WTC11 (cell line): ENCODE data around the gene RNF214. TPM values are rescaled to one million over a fixed set of nuclear protein-coding genes. Genes with fewer than 3 reads are reported as not detected.
A peak's percentile ranks its signal among the peaks of the same experiment; 100 is the strongest.

Source experiments
- ATAC-seq: fragments of 200-7000 bp; cut with Tn5 transposase; 2 replicates; pipeline ENCODE4 v1.10.0; 2021; ENCODE audit warnings: mild to moderate bottlenecking, moderate library complexity
- CTCF ChIA-PET: fragments of 300-600 bp; sonication (Branson Sonifier 250); formaldehyde crosslinking; loops from one replicate; lab custom pipeline; 2021; ENCODE audit warnings: antibody characterized with exemption; lab: Charles Lee
- POLR2A ChIA-PET: fragments of 350-600 bp; sonication (Branson Sonifier 250); formaldehyde crosslinking; loops from one replicate; lab custom pipeline; 2021; ENCODE audit warnings: antibody characterized with exemption; lab: Charles Lee
- DNase-seq: peaks from one replicate; pipeline ENCODE4 v3.0.0; 2021; ENCODE audit warnings: low spot score
- H3K27ac Mint-ChIP-seq: 2 replicates; pipeline ENCODE4 v1.8.0; 2021; ENCODE audit warnings: mixed read lengths
- H3K27me3 Mint-ChIP-seq: 2 replicates; pipeline ENCODE4 v1.8.0; 2021; ENCODE audit warnings: low read depth, mild to moderate bottlenecking, moderate library complexity, mixed read lengths
- H3K36me3 Mint-ChIP-seq: 2 replicates; pipeline ENCODE4 v1.8.0; 2021; ENCODE audit warnings: mixed read lengths
- H3K4me1 Mint-ChIP-seq: 2 replicates; pipeline ENCODE4 v1.8.0; 2022; ENCODE audit warnings: mixed read lengths
- H3K4me3 Mint-ChIP-seq: 2 replicates; pipeline ENCODE4 v1.8.0; 2021; ENCODE audit warnings: mild to moderate bottlenecking, moderate library complexity, mixed read lengths
- H3K9me3 Mint-ChIP-seq: 2 replicates; pipeline ENCODE4 v1.8.0; 2021; ENCODE audit warnings: mixed read lengths
- CREM ChIP-seq: sonication (generic); formaldehyde crosslinking; IDR thresholded peaks from 2 replicates; pipeline ENCODE4 v1.8.1; 2022; ENCODE audit warnings: mild to moderate bottlenecking, missing genetic modification reagents, moderate library complexity
- ELF4 ChIP-seq: sonication (generic); formaldehyde crosslinking; IDR thresholded peaks from 2 replicates; pipeline ENCODE4 v1.8.1; 2022; ENCODE audit warnings: low read depth, mild to moderate bottlenecking, moderate library complexity, missing genetic modification reagents
- EMX1 ChIP-seq: fragments of 250-450 bp; sonication (Bioruptor Pico); IDR thresholded peaks from 2 replicates; pipeline ENCODE4 v1.8.0; 2021; ENCODE audit warnings: mild to moderate bottlenecking
- IRF1 ChIP-seq: sonication (generic); formaldehyde crosslinking; IDR thresholded peaks from 2 replicates; pipeline ENCODE4 v1.8.0; 2023; ENCODE audit warnings: missing genetic modification reagents
- MXD4 ChIP-seq: fragments of 250-450 bp; sonication (Bioruptor Pico); IDR thresholded peaks from 2 replicates; pipeline ENCODE4 v1.8.0; 2021; ENCODE audit warnings: mild to moderate bottlenecking, moderate library complexity, borderline replicate concordance
- NFATC4 ChIP-seq: fragments of 250-450 bp; sonication (Bioruptor Pico); IDR thresholded peaks from 2 replicates; pipeline ENCODE4 v1.9.0; 2021; ENCODE audit warnings: mild to moderate bottlenecking
- NFE2L1 ChIP-seq: sonication (generic); formaldehyde crosslinking; IDR thresholded peaks from 2 replicates; pipeline ENCODE4 v1.8.1; 2023; ENCODE audit warnings: missing genetic modification reagents
- RORB ChIP-seq: fragments of 250-450 bp; sonication (Bioruptor Pico); IDR thresholded peaks from 2 replicates; pipeline ENCODE4 v1.9.0; 2021; ENCODE audit warnings: mild to moderate bottlenecking
- TEAD1 ChIP-seq: sonication (generic); formaldehyde crosslinking; IDR thresholded peaks from 2 replicates; pipeline ENCODE4 v1.8.0; 2022; ENCODE audit warnings: mild to moderate bottlenecking, missing genetic modification reagents
- TP53 ChIP-seq: sonication (generic); formaldehyde crosslinking; IDR thresholded peaks from 2 replicates; pipeline ENCODE4 v1.8.1; 2023; ENCODE audit warnings: mild to moderate bottlenecking, missing genetic modification reagents
- total RNA-seq: library from RNA; stranded (reverse); gene quantifications from 3 replicates; pipeline ENCODE4 v1.2.3, GENCODE V29; 2021
- TF ChIP-seq, protein P1 (sequence below): sonication (generic); formaldehyde crosslinking; IDR thresholded peaks from 2 replicates; pipeline ENCODE4 v1.8.0; 2022; ENCODE audit warnings: mild to moderate bottlenecking, missing genetic modification reagents
- TF ChIP-seq, protein P2 (sequence below): fragments of 250-450 bp; sonication (Bioruptor Pico); IDR thresholded peaks from 2 replicates; pipeline ENCODE4 v2.1.2; 2022; ENCODE audit warnings: mild to moderate bottlenecking, moderate library complexity
- TF ChIP-seq, protein P3 (sequence below): sonication (generic); formaldehyde crosslinking; IDR thresholded peaks from 2 replicates; pipeline ENCODE4 v1.8.0; 2022; ENCODE audit warnings: missing genetic modification reagents
- TF ChIP-seq, protein P4 (sequence below): sonication (generic); formaldehyde crosslinking; IDR thresholded peaks from 2 replicates; pipeline ENCODE4 v1.8.1; 2023; ENCODE audit warnings: mild to moderate bottlenecking, missing genetic modification reagents
- TF ChIP-seq, protein P5 (sequence below): sonication (generic); formaldehyde crosslinking; IDR thresholded peaks from 2 replicates; pipeline ENCODE4 v1.8.0; 2022; ENCODE audit warnings: mild to moderate bottlenecking, missing genetic modification reagents

Gene RNF214
- total RNA-seq, 1 experiment from 2014 or later, result 35.4 TPM

- no peaks in the 10 kb centered on the region for H3K9me3 Mint-ChIP-seq
- H3K4me3 Mint-ChIP-seq, result no peak overlapping the region
- no peaks in the 10 kb centered on the region; the same call in 1 of the 2 replicates for H3K27me3 Mint-ChIP-seq
- DNase-seq (no peak), ATAC-seq (no peak)
- TF ChIP-seq, protein P1, sequence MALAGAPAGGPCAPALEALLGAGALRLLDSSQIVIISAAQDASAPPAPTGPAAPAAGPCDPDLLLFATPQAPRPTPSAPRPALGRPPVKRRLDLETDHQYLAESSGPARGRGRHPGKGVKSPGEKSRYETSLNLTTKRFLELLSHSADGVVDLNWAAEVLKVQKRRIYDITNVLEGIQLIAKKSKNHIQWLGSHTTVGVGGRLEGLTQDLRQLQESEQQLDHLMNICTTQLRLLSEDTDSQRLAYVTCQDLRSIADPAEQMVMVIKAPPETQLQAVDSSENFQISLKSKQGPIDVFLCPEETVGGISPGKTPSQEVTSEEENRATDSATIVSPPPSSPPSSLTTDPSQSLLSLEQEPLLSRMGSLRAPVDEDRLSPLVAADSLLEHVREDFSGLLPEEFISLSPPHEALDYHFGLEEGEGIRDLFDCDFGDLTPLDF (CRISPR knock-in tag), result no peak
- TF ChIP-seq, protein P2, sequence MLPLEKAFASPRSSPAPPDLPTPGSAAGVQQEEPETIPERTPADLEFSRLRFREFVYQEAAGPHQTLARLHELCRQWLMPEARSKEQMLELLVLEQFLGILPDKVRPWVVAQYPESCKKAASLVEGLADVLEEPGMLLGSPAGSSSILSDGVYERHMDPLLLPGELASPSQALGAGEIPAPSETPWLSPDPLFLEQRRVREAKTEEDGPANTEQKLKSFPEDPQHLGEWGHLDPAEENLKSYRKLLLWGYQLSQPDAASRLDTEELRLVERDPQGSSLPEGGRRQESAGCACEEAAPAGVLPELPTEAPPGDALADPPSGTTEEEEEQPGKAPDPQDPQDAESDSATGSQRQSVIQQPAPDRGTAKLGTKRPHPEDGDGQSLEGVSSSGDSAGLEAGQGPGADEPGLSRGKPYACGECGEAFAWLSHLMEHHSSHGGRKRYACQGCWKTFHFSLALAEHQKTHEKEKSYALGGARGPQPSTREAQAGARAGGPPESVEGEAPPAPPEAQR, result no peak
- TF ChIP-seq TEAD1 (no peak), MXD4 (CRISPR knock-in tag) (no peak), ELF4 (CRISPR knock-in tag) (no peak), NFE2L1 (CRISPR knock-in tag) (no peak), TP53 (CRISPR knock-in tag) (no peak), EMX1 (no peak), RORB (CRISPR knock-in tag) (no peak), NFATC4 (CRISPR knock-in tag) (no peak), CREM (CRISPR knock-in tag) (no peak), IRF1 (CRISPR knock-in tag) (no peak)
- TF ChIP-seq, protein P3, sequence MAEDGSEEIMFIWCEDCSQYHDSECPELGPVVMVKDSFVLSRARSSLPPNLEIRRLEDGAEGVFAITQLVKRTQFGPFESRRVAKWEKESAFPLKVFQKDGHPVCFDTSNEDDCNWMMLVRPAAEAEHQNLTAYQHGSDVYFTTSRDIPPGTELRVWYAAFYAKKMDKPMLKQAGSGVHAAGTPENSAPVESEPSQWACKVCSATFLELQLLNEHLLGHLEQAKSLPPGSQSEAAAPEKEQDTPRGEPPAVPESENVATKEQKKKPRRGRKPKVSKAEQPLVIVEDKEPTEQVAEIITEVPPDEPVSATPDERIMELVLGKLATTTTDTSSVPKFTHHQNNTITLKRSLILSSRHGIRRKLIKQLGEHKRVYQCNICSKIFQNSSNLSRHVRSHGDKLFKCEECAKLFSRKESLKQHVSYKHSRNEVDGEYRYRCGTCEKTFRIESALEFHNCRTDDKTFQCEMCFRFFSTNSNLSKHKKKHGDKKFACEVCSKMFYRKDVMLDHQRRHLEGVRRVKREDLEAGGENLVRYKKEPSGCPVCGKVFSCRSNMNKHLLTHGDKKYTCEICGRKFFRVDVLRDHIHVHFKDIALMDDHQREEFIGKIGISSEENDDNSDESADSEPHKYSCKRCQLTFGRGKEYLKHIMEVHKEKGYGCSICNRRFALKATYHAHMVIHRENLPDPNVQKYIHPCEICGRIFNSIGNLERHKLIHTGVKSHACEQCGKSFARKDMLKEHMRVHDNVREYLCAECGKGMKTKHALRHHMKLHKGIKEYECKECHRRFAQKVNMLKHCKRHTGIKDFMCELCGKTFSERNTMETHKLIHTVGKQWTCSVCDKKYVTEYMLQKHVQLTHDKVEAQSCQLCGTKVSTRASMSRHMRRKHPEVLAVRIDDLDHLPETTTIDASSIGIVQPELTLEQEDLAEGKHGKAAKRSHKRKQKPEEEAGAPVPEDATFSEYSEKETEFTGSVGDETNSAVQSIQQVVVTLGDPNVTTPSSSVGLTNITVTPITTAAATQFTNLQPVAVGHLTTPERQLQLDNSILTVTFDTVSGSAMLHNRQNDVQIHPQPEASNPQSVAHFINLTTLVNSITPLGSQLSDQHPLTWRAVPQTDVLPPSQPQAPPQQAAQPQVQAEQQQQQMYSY (CRISPR knock-in tag), result no peak
- TF ChIP-seq, protein P4, sequence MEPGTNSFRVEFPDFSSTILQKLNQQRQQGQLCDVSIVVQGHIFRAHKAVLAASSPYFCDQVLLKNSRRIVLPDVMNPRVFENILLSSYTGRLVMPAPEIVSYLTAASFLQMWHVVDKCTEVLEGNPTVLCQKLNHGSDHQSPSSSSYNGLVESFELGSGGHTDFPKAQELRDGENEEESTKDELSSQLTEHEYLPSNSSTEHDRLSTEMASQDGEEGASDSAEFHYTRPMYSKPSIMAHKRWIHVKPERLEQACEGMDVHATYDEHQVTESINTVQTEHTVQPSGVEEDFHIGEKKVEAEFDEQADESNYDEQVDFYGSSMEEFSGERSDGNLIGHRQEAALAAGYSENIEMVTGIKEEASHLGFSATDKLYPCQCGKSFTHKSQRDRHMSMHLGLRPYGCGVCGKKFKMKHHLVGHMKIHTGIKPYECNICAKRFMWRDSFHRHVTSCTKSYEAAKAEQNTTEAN, result no peak
- TF ChIP-seq, protein P5, sequence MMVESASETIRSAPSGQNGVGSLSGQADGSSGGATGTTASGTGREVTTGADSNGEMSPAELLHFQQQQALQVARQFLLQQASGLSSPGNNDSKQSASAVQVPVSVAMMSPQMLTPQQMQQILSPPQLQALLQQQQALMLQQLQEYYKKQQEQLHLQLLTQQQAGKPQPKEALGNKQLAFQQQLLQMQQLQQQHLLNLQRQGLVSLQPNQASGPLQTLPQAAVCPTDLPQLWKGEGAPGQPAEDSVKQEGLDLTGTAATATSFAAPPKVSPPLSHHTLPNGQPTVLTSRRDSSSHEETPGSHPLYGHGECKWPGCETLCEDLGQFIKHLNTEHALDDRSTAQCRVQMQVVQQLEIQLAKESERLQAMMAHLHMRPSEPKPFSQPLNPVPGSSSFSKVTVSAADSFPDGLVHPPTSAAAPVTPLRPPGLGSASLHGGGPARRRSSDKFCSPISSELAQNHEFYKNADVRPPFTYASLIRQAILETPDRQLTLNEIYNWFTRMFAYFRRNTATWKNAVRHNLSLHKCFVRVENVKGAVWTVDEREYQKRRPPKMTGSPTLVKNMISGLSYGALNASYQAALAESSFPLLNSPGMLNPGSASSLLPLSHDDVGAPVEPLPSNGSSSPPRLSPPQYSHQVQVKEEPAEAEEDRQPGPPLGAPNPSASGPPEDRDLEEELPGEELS (CRISPR knock-in tag), result no peak
- TF ChIP-seq, all 79 proteins: peak for 0
- Mint-ChIP-seq H3K36me3 (peaks cover 7% of the 10 kb centered on the region), H3K4me1 (peaks cover 17% of the 10 kb centered on the region), H3K27ac (peak overlapping the region; percentile 48)
- ChIA-PET CTCF (interaction anchor here (0.6 to 2.1 kb wide), 11 partner anchors 9 to 124 kb away, joined by 3 to 7 read pairs (median 4); partner anchors contain the start of genes CEP164, PCSK7, RNF214 and SIDT2), POLR2A (interaction anchor here (1.2 kb wide), 1 partner anchor 25 kb away, joined by 3 read pairs; no protein-coding TSS in a partner anchor)
Observed at GRCh38 chr11:117204283-117205080, 28.0 kb upstream of the RNF214 start.
